ENCODE data around the gene C22orf31.

Gene C22orf31

GRCh38 chr22:29061773-29062172 lies at the start of gene C22orf31:
Gene C22orf31 (minus strand): TSS chr22:29061831. CDS start chr22:29061792, 39 bp downstream.
- Histone ChIP-seq H3K27ac (no peak within 1 kb of the TSS), H3K4me3 (no peak within 1 kb of the TSS)
- no peak for DNase-seq (ENCODE audit: low spot score)
- TF ChIP-seq CTCF (IDR thresholded peaks at IDR 0.05) = no peak

- DNase-seq (ENCODE audit: low spot score) = no peak
- no peak for TF ChIP-seq CTCF (IDR thresholded peaks at IDR 0.05)
- no peak overlapping the region for H3K27ac ChIP-seq
- no peak overlapping the region for H3K4me3 ChIP-seq
These were observed 49.3 kb upstream of the C22orf31 start for GRCh38 chr22:29110946-29111345.

DNA sequence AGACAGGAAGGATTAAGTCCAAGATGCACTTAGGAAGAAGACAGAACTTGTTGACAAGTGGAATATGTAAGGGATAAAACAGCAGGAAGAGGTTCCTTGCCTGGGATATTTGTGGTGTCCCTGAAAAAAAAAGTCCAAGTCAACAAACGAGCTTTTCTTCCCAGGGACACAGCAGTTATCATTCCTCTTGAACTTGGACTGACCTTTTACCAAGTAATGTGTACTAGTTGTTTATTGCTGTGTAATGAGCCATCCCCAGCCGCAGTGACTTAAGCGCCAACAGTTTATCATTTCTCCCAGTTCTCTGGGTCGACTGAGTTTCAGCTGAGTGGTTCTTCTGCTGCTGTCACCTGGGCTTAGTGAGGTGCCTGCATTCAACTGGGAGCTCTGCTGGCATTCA lies 48.2 kb upstream of the C22orf31 start:
- DNase-seq (ENCODE audit: low spot score) = no peak
- Histone ChIP-seq H3K27ac (no peak overlapping the region), H3K4me3 (no peak overlapping the region)
- no peak for TF ChIP-seq CTCF (IDR thresholded peaks at IDR 0.05)

DNA sequence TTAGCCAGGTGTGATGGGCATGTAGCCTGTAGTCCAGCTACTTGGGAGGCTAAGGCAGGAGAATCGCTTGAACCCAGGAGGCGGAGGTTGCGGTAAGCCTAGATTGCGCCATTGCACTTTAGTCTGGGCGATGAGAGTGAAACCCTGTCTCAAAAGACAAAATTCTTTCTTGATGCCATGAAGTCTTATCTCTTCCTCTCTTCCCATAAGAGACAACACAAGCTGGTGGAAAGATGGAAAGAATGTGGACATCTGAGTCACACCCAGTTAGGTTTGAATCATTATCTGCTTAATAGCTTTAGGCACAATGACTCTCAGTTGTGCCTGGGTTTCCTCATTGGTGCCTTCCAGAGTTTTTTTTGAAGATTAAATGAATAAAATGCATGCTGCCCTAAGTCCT lies 46.5 kb upstream of the C22orf31 start:
- Histone ChIP-seq H3K27ac (no peak overlapping the region), H3K4me3 (no peak overlapping the region)
- TF ChIP-seq CTCF (IDR thresholded peaks at IDR 0.05) = no peak
- DNase-seq (ENCODE audit: low spot score) = no peak

DNA sequence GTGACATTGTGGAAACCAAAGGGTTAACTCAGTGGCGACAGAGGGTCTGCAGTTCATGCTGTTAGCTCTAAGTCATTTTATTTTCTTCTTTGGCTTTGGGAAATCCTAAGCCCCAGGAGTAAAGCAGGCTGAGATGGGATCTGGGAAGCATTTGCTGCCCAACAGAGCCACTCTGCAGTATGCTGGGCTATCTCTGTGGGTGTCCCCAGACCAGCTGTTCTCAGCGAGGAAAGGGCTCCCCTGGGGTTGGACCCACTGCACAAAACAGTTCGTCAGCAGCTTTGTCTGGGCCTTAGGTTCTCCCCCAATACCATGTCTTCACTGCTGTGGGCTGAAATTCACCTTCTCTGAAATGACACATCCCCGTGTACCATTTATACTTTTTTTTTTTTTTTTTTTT lies 45.2 kb upstream of the C22orf31 start:
- TF ChIP-seq CTCF (IDR thresholded peaks at IDR 0.05) = no peak

DNA sequence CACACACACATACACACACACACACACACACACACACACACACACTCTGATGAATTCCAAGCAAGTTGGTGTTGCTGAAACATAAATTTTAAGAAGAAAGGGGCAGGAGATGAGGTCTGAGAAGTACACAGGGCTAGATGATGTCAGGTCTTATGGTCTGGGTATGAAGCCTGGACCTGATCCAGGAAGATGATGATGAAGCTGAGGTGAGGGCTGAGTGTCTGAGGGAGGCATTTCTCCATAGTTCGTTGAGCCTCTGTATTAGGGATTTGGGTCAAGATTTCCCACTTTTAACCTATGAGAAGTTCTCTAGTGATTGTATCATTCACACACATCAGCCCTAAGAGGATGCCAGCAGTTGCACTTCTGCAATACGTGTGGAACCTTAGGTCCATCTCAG lies 43.8 kb upstream of the C22orf31 start:
- Histone ChIP-seq H3K27ac (no peak overlapping the region), H3K4me3 (no peak overlapping the region)
- no peak for TF ChIP-seq CTCF (IDR thresholded peaks at IDR 0.05)
- DNase-seq (ENCODE audit: low spot score) = no peak

More for the DNA sequence above, 45.2 kb upstream of the C22orf31 start:
- Histone ChIP-seq H3K4me3 (no peak overlapping the region), H3K27ac (no peak overlapping the region)
- no peak for DNase-seq (ENCODE audit: low spot score)

GRCh38 chr22:29103121-29103520 lies 41.5 kb upstream of the C22orf31 start:
- TF ChIP-seq CTCF (IDR thresholded peaks at IDR 0.05) = no peak
- Histone ChIP-seq H3K27ac (no peak overlapping the region), H3K4me3 (no peak overlapping the region)
- DNase-seq (ENCODE audit: low spot score) = no peak

All from coronary artery (tissue), 2 donors.